HFF-Myc (cell line): ENCODE data around the gene EIF4G3.

Experiments
- DNase-seq: peaks from one replicate; pipeline ENCODE4 v3.0.0-alpha.2; 2011; ENCODE audit warnings: low read depth; ENCODE audit errors: extremely low read depth
- H3K4me3 ChIP-seq: replicated peaks from 2 replicates; pipeline ENCODE4 v1.5.1; 2011; ENCODE audit warnings: low read depth, mild to moderate bottlenecking, control low read depth, low read length
- CTCF ChIP-seq: IDR thresholded peaks from 2 replicates; pipeline ENCODE4 v1.5.1; 2012; ENCODE audit warnings: mild to moderate bottlenecking, low read depth, low read length, control low read depth; ENCODE audit errors: missing control alignments

EIF4G3 gene

GRCh38 chr1:20891091-20891490, 285.6 kb downstream of the EIF4G3 start:
- DNase-seq: no peak
- TF ChIP-seq CTCF: no peak
- no peak overlapping the region for H3K4me3 ChIP-seq

GRCh38 chr1:20887246-20887645, 289.5 kb downstream of the EIF4G3 start:
- no peak for TF ChIP-seq CTCF
- DNase-seq: no peak
- no peak overlapping the region for H3K4me3 ChIP-seq

DNA sequence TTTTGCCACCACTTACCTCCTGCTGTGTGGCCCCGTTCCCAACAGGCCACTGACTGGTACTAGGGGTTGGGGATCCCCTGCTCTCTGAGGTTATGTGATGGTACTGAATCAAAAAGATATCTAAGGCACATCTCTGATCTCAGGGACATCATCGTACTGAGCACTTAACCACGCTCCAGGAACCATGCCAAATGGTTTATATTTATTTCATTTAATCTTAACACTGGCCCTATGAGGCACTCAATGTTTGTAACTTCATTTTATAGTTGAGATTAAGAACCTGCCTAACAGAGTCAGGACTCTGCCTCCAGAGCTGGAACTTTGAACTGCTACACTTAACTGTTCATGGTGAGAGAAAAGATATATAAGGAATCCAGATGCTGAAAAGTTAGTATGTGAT, 291.6 kb downstream of the EIF4G3 start:
- TF ChIP-seq CTCF: no peak
- H3K4me3 ChIP-seq: no peak overlapping the region
- DNase-seq: no peak

GRCh38 chr1:20884513-20884912, 292.2 kb downstream of the EIF4G3 start:
- DNase-seq: no peak
- no peak for TF ChIP-seq CTCF
- no peak overlapping the region for H3K4me3 ChIP-seq

- no peak for DNase-seq
- no peak overlapping the region for H3K4me3 ChIP-seq
- no peak for TF ChIP-seq CTCF
Measured at GRCh38 chr1:20883766-20884165, 292.9 kb downstream of the EIF4G3 start.

GRCh38 chr1:20882837-20883236, 293.9 kb downstream of the EIF4G3 start:
- no peak for TF ChIP-seq CTCF
- no peak for DNase-seq

GRCh38 chr1:20878799-20879198, 297.9 kb downstream of the EIF4G3 start:
- DNase-seq: no peak
- no peak overlapping the region for H3K4me3 ChIP-seq
- no peak for TF ChIP-seq CTCF

More at GRCh38 chr1:20882837-20883236, 293.9 kb downstream of the EIF4G3 start:
- H3K4me3 ChIP-seq: no peak overlapping the region
